ENCODE measurements around the gene POU6F2.

POU6F2 gene

GRCh38 chr7:39199951-39200350, 222.2 kb downstream of the POU6F2 start:
- Histone ChIP-seq H4K20me1 (ENCODE audit: control insufficient read depth, insufficient read depth, low read depth, low read length) (no peaks in the 10 kb centered on the region), H3K4me2 (ENCODE audit: low read length) (no peak overlapping the region), H3K4me1 (ENCODE audit: control insufficient read depth, low read length) (no peaks in the 10 kb centered on the region), H3K79me2 (ENCODE audit: control insufficient read depth, low read length) (no peaks in the 10 kb centered on the region), H3K36me3 (ENCODE audit: control insufficient read depth, low read length) (no peaks in the 10 kb centered on the region), H3K27ac (ENCODE audit: low read depth, low read length) (no peak overlapping the region), H3K27me3 (ENCODE audit: control insufficient read depth, low read length) (peaks cover 8% of the 10 kb centered on the region; the same call in 1 of the 2 replicates), H3K9me3 (ENCODE audit: control insufficient read depth, insufficient read depth, low read length) (no peaks in the 10 kb centered on the region), H3K4me3 (ENCODE audit: low read length) (no peak overlapping the region), H3K9me2 (replicated peaks; ENCODE audit: control insufficient read depth, low read length) (no peaks in the 10 kb centered on the region), H3F3A (ENCODE audit: control insufficient read depth, insufficient read depth) (no peaks in the 10 kb centered on the region)
- TF ChIP-seq CTCF (IDR thresholded peaks at IDR 0.05; ENCODE audit: low read depth, low read length, poor library complexity, severe bottlenecking) (no peak), EZH2phosphoT487 (IDR thresholded peaks at IDR 0.05; ENCODE audit: borderline replicate concordance, low read length) (no peak)

GRCh38 chr7:39202041-39202440, 224.3 kb downstream of the POU6F2 start:
- H3K27ac ChIP-seq (ENCODE audit: low read depth, low read length) = no peak overlapping the region
- H3K79me2 ChIP-seq (ENCODE audit: control insufficient read depth, low read length) = no peaks in the 10 kb centered on the region
- no peak for TF ChIP-seq EZH2phosphoT487 (IDR thresholded peaks at IDR 0.05; ENCODE audit: borderline replicate concordance, low read length)
- no peak for TF ChIP-seq CTCF (IDR thresholded peaks at IDR 0.05; ENCODE audit: low read depth, low read length, poor library complexity, severe bottlenecking)
- no peaks in the 10 kb centered on the region for H3K36me3 ChIP-seq (ENCODE audit: control insufficient read depth, low read length)
- H3F3A ChIP-seq (ENCODE audit: control insufficient read depth, insufficient read depth) = no peaks in the 10 kb centered on the region
- no peak overlapping the region for H3K4me3 ChIP-seq (ENCODE audit: low read length)
- no peaks in the 10 kb centered on the region for H3K9me2 ChIP-seq (replicated peaks; ENCODE audit: control insufficient read depth, low read length)
- no peak overlapping the region for H3K4me2 ChIP-seq (ENCODE audit: low read length)
- H3K9me3 ChIP-seq (ENCODE audit: control insufficient read depth, insufficient read depth, low read length) = no peaks in the 10 kb centered on the region
- no peaks in the 10 kb centered on the region for H3K4me1 ChIP-seq (ENCODE audit: control insufficient read depth, low read length)
- H4K20me1 ChIP-seq (ENCODE audit: control insufficient read depth, insufficient read depth, low read depth, low read length) = no peaks in the 10 kb centered on the region
- peaks cover 8% of the 10 kb centered on the region; the same call in 1 of the 2 replicates for H3K27me3 ChIP-seq (ENCODE audit: control insufficient read depth, low read length)

- TF ChIP-seq CTCF (IDR thresholded peaks at IDR 0.05; ENCODE audit: low read depth, low read length, poor library complexity, severe bottlenecking) = no peak
- no peak for TF ChIP-seq EZH2phosphoT487 (IDR thresholded peaks at IDR 0.05; ENCODE audit: borderline replicate concordance, low read length)
- Histone ChIP-seq H4K20me1 (ENCODE audit: control insufficient read depth, insufficient read depth, low read depth, low read length) (no peaks in the 10 kb centered on the region), H3F3A (ENCODE audit: control insufficient read depth, insufficient read depth) (no peaks in the 10 kb centered on the region), H3K9me3 (ENCODE audit: control insufficient read depth, insufficient read depth, low read length) (no peaks in the 10 kb centered on the region), H3K36me3 (ENCODE audit: control insufficient read depth, low read length) (no peaks in the 10 kb centered on the region), H3K27ac (ENCODE audit: low read depth, low read length) (no peak overlapping the region), H3K27me3 (ENCODE audit: control insufficient read depth, low read length) (no peaks in the 10 kb centered on the region), H3K4me3 (ENCODE audit: low read length) (no peak overlapping the region), H3K9me2 (replicated peaks; ENCODE audit: control insufficient read depth, low read length) (no peaks in the 10 kb centered on the region), H3K4me2 (ENCODE audit: low read length) (no peak overlapping the region), H3K79me2 (ENCODE audit: control insufficient read depth, low read length) (no peaks in the 10 kb centered on the region), H3K4me1 (ENCODE audit: control insufficient read depth, low read length) (peaks cover 7% of the 10 kb centered on the region)
Measured at GRCh38 chr7:39210362-39210761, 232.7 kb downstream of the POU6F2 start.

- H3F3A ChIP-seq (ENCODE audit: control insufficient read depth, insufficient read depth) = no peaks in the 10 kb centered on the region
- H3K9me3 ChIP-seq (ENCODE audit: control insufficient read depth, insufficient read depth, low read length) = no peaks in the 10 kb centered on the region
- H3K9me2 ChIP-seq (replicated peaks; ENCODE audit: control insufficient read depth, low read length) = no peaks in the 10 kb centered on the region
- H3K4me3 ChIP-seq (ENCODE audit: low read length) = no peak overlapping the region
- H3K27ac ChIP-seq (ENCODE audit: low read depth, low read length) = no peak overlapping the region
- TF ChIP-seq EZH2phosphoT487 (IDR thresholded peaks at IDR 0.05; ENCODE audit: borderline replicate concordance, low read length) = no peak
- TF ChIP-seq CTCF (IDR thresholded peaks at IDR 0.05; ENCODE audit: low read depth, low read length, poor library complexity, severe bottlenecking) = no peak
- no peaks in the 10 kb centered on the region for H3K36me3 ChIP-seq (ENCODE audit: control insufficient read depth, low read length)
- H3K27me3 ChIP-seq (ENCODE audit: control insufficient read depth, low read length) = no peaks in the 10 kb centered on the region
- peaks cover 7% of the 10 kb centered on the region for H3K4me1 ChIP-seq (ENCODE audit: control insufficient read depth, low read length)
- H3K4me2 ChIP-seq (ENCODE audit: low read length) = no peak overlapping the region
- no peaks in the 10 kb centered on the region for H3K79me2 ChIP-seq (ENCODE audit: control insufficient read depth, low read length)
- H4K20me1 ChIP-seq (ENCODE audit: control insufficient read depth, insufficient read depth, low read depth, low read length) = no peaks in the 10 kb centered on the region
Measured at GRCh38 chr7:39211581-39211980, 233.9 kb downstream of the POU6F2 start.

All from DOHH2 (cell line).